Osteoblast (primary cell): ENCODE data around the gene FBXO28. TPM values are rescaled to one million over a fixed set of nuclear protein-coding genes. Genes with fewer than 3 reads are reported as not detected.

Experiments used
- DNase-seq: peaks from one replicate; pipeline ENCODE4 v3.0.0; 2011; ENCODE audit warnings: low spot score, mixed read lengths; ENCODE audit not compliant: insufficient read length; ENCODE audit errors: missing footprints
- H2AFZ ChIP-seq: 2 replicates; pipeline ENCODE4 v1.6.0; 2011; ENCODE audit warnings: mild to moderate bottlenecking, low read length
- H3K27ac ChIP-seq: 2 replicates; pipeline ENCODE4 v1.5.1; 2011; ENCODE audit warnings: mild to moderate bottlenecking, low read depth, low read length, moderate library complexity
- H3K27me3 ChIP-seq: 2 replicates; pipeline ENCODE4 v1.6.0; 2012; ENCODE audit warnings: mild to moderate bottlenecking, control low read depth, inconsistent platforms, low read length, moderate library complexity; ENCODE audit not compliant: insufficient read depth
- H3K36me3 ChIP-seq: 2 replicates; pipeline ENCODE4 v1.5.1; 2011; ENCODE audit warnings: mild to moderate bottlenecking, low read length, control low read depth, moderate library complexity; ENCODE audit not compliant: insufficient read depth
- H3K4me1 ChIP-seq: 2 replicates; pipeline ENCODE4 v1.5.1; 2011; ENCODE audit warnings: mild to moderate bottlenecking, low read length, control low read depth, moderate library complexity; ENCODE audit not compliant: insufficient read depth
- H3K4me2 ChIP-seq: 2 replicates; pipeline ENCODE4 v1.6.0; 2011; ENCODE audit warnings: mild to moderate bottlenecking, low read length; ENCODE audit not compliant: insufficient read depth
- H3K4me3 ChIP-seq: fragments of 200-600 bp; sonication (generic); 3 replicates; pipeline ENCODE4 v1.5.1; 2012; ENCODE audit warnings: mild to moderate bottlenecking, low read length, inconsistent platforms; ENCODE audit not compliant: insufficient read depth
- H3K79me2 ChIP-seq: 2 replicates; pipeline ENCODE4 v1.6.0; 2012; ENCODE audit warnings: mild to moderate bottlenecking, low read length, control low read depth, inconsistent platforms; ENCODE audit not compliant: insufficient read depth
- H3K9me3 ChIP-seq: 2 replicates; pipeline ENCODE4 v1.5.1; 2011; ENCODE audit warnings: low read depth, low read length, control low read depth
- H4K20me1 ChIP-seq: 2 replicates; pipeline ENCODE4 v1.6.0; 2012; ENCODE audit warnings: mild to moderate bottlenecking, low read length, control low read depth; ENCODE audit not compliant: insufficient read depth
- total RNA-seq: library from RNA; depleted of rRNA; stranded (reverse); fragments of >200 nt; gene quantifications from 2 replicates; pipeline ENCODE4 v1.2.3, GENCODE V29; 2012
- TF ChIP-seq, protein P1 (sequence below): IDR thresholded peaks from 2 replicates; pipeline ENCODE4 v1.5.1; 2011; ENCODE audit warnings: mild to moderate bottlenecking, low read depth, low read length, moderate library complexity; ENCODE audit errors: extremely low read depth

The FBXO28 gene
- total RNA-seq, 1 donor = 35.5 TPM

DNA sequence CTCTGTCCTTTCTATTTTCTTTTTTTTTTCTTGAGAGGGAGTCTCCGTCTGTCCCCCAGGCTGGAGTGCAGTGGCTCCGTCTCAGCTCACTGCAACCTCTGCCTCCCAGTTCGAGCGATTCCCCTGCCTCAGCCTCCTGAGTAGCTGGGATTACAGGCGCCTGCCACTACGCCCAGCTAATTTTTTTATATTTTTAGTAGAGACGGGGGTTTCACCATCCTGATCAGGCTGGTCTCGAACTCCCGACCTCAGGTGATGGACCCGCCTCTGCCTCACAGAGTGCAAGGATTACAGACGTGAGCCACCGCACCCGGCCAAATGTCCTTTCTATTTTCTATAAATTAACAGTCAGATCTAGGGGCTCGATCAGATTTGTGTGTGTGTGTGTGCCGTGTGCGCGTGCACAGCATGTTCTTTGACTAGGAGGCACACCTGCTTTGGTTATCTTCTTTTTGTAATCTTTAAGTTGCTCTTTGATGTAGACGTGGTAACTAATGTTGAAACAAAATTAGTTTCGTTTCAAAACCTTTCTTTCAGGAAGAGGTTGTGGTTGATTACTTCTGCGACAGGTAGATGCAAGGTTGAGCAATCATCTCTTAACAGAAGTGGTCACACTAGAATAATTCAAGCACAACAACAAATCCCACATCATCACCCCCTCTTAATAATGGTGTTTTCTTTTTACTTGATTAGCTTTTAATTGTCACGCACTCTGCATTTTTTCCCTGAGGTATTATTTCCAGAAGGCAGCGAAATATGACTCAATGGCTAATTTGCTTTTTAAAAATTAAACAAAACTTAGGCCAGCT is 68.3 kb downstream of the FBXO28 start:
- H3K27ac ChIP-seq = peak overlapping the region; percentile 83
- peak; percentile 6 for DNase-seq
- peak overlapping the region; percentile 97 for H3K4me2 ChIP-seq
- peaks cover 18% of the 10 kb centered on the region for H3K4me1 ChIP-seq
- peaks cover 31% of the 10 kb centered on the region for H4K20me1 ChIP-seq
- H3K79me2 ChIP-seq = peaks cover 37% of the 10 kb centered on the region
- peaks cover 21% of the 10 kb centered on the region for H3K36me3 ChIP-seq
- peak overlapping the region; percentile 91 for H2AFZ ChIP-seq
- no peaks in the 10 kb centered on the region for H3K9me3 ChIP-seq
- TF ChIP-seq, protein P1, sequence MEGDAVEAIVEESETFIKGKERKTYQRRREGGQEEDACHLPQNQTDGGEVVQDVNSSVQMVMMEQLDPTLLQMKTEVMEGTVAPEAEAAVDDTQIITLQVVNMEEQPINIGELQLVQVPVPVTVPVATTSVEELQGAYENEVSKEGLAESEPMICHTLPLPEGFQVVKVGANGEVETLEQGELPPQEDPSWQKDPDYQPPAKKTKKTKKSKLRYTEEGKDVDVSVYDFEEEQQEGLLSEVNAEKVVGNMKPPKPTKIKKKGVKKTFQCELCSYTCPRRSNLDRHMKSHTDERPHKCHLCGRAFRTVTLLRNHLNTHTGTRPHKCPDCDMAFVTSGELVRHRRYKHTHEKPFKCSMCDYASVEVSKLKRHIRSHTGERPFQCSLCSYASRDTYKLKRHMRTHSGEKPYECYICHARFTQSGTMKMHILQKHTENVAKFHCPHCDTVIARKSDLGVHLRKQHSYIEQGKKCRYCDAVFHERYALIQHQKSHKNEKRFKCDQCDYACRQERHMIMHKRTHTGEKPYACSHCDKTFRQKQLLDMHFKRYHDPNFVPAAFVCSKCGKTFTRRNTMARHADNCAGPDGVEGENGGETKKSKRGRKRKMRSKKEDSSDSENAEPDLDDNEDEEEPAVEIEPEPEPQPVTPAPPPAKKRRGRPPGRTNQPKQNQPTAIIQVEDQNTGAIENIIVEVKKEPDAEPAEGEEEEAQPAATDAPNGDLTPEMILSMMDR = no peak
- no peaks in the 10 kb centered on the region for H3K27me3 ChIP-seq
- peak overlapping the region; percentile 95 for H3K4me3 ChIP-seq

- Histone ChIP-seq H4K20me1 (peaks cover 35% of the 10 kb centered on the region), H3K36me3 (peaks cover 23% of the 10 kb centered on the region), H3K79me2 (peaks cover 45% of the 10 kb centered on the region), H3K4me1 (peaks cover 18% of the 10 kb centered on the region), H3K27me3 (no peaks in the 10 kb centered on the region), H3K9me3 (no peaks in the 10 kb centered on the region), H3K4me2 (peak within 1 kb of the TSS; percentile 97), H2AFZ (peak within 1 kb of the TSS; percentile 91), H3K27ac (peak within 1 kb of the TSS; percentile 83), H3K4me3 (peak within 1 kb of the TSS; percentile 95)
- TF ChIP-seq, protein P1 = no peak
- DNase-seq = peak; percentile 99
These were observed 69.1 kb downstream of the FBXO28 start, which contains the start of gene DEGS1 for GRCh38 chr1:224182866-224183590. DEGS1 (plus strand) TSS chr1:224183240; CDS start chr1:224183337, 97 bp downstream.

GRCh38 chr1:224183591-224184312 is 69.8 kb downstream of the FBXO28 start:
- peak overlapping the region; percentile 91 for H2AFZ ChIP-seq
- H3K36me3 ChIP-seq = peaks cover 23% of the 10 kb centered on the region
- H3K79me2 ChIP-seq = peaks cover 52% of the 10 kb centered on the region
- H3K9me3 ChIP-seq = no peaks in the 10 kb centered on the region
- peak overlapping the region; percentile 97 for H3K4me2 ChIP-seq
- TF ChIP-seq, protein P1 = no peak
- peak; percentile 94 for DNase-seq
- peak overlapping the region; percentile 83 for H3K27ac ChIP-seq
- H3K4me3 ChIP-seq = peak overlapping the region; percentile 95
- H4K20me1 ChIP-seq = peaks cover 40% of the 10 kb centered on the region
- no peaks in the 10 kb centered on the region for H3K27me3 ChIP-seq
- peaks cover 18% of the 10 kb centered on the region for H3K4me1 ChIP-seq
